GM12891 (cell line): ENCODE results near the gene TMPRSS13.

Source experiments
- PAX5 ChIP-seq: IDR thresholded peaks from 2 replicates; pipeline ENCODE4 v1.6.1; 2011; ENCODE audit warnings: low read length, moderate library complexity, mild to moderate bottlenecking; ENCODE audit not compliant: insufficient read depth, severe bottlenecking
- POLR2A ChIP-seq: IDR thresholded peaks from 2 replicates; pipeline ENCODE4 v1.6.1; 2011; ENCODE audit warnings: low read depth, low read length, control low read depth
- POLR2AphosphoS5 ChIP-seq: IDR thresholded peaks from 2 replicates; pipeline ENCODE4 v1.6.1; 2011; ENCODE audit warnings: low read depth, low read length, control low read depth
- SPI1 ChIP-seq: IDR thresholded peaks from 2 replicates; pipeline ENCODE4 v1.6.1; 2011; ENCODE audit warnings: low read depth, low read length, control low read depth
- TAF1 ChIP-seq: IDR thresholded peaks from 2 replicates; pipeline ENCODE4 v1.6.1; 2011; ENCODE audit warnings: low read depth, low read length, control low read depth

- TF ChIP-seq POLR2A = no peak
- no peak for TF ChIP-seq POLR2AphosphoS5
- TF ChIP-seq TAF1 = no peak
- TF ChIP-seq SPI1 = no peak
- TF ChIP-seq PAX5 = no peak
Measured at GRCh38 chr11:117940736-117941135, 11.5 kb upstream of the TMPRSS13 start.
